Neural progenitor cell (in vitro differentiated cells): ENCODE measurements around the gene DRGX.

ENCODE experiments used
- EZH2phosphoT487 ChIP-seq: fragments of 200-600 bp; sonication (generic); IDR thresholded peaks from 2 replicates; pipeline ENCODE4 v1.6.1; 2017; ENCODE audit warnings: antibody characterized with exemption
- TF ChIP-seq, protein P1 (sequence below): fragments of 200-600 bp; sonication (generic); IDR thresholded peaks from 2 replicates; pipeline ENCODE4 v1.5.1; 2017; ENCODE audit warnings: antibody characterized with exemption, mild to moderate bottlenecking

- TF ChIP-seq EZH2phosphoT487, result no peak
- TF ChIP-seq, protein P1, sequence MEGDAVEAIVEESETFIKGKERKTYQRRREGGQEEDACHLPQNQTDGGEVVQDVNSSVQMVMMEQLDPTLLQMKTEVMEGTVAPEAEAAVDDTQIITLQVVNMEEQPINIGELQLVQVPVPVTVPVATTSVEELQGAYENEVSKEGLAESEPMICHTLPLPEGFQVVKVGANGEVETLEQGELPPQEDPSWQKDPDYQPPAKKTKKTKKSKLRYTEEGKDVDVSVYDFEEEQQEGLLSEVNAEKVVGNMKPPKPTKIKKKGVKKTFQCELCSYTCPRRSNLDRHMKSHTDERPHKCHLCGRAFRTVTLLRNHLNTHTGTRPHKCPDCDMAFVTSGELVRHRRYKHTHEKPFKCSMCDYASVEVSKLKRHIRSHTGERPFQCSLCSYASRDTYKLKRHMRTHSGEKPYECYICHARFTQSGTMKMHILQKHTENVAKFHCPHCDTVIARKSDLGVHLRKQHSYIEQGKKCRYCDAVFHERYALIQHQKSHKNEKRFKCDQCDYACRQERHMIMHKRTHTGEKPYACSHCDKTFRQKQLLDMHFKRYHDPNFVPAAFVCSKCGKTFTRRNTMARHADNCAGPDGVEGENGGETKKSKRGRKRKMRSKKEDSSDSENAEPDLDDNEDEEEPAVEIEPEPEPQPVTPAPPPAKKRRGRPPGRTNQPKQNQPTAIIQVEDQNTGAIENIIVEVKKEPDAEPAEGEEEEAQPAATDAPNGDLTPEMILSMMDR, result no peak
Measured at GRCh38 chr10:49362596-49363260, 33.2 kb downstream of the DRGX start.
